K562 (cell line): ENCODE results near the gene PAQR8. TPM values are rescaled to one million over a fixed set of nuclear protein-coding genes. Genes with fewer than 3 reads are reported as not detected.

Experiments used
- CREB1 ChIP-seq, 2 experiments: sonication (generic) in 1 of 2; formaldehyde crosslinking in 1 of 2; IDR thresholded peaks; 2 replicates each; pipeline versions ENCODE4 v1.6.1 to v1.8.0; 2012 to 2022; ENCODE audit warnings: inconsistent platforms in 1 of 2, mild to moderate bottlenecking in 1 of 2, missing genetic modification reagents in 1 of 2, moderate library complexity in 1 of 2
- CREB3L1 ChIP-seq: fragments of 450-650 bp; IDR thresholded peaks from 2 replicates; pipeline ENCODE4 v1.6.1; 2014; ENCODE audit warnings: low read depth, mild to moderate bottlenecking, moderate library complexity, borderline replicate concordance
- CTBP1 ChIP-seq: fragments of 450-650 bp; IDR thresholded peaks from 2 replicates; pipeline ENCODE4 v1.6.1; 2016; ENCODE audit warnings: borderline replicate concordance
- E2F6 ChIP-seq, 2 experiments: IDR thresholded peaks; 2 replicates each; pipeline ENCODE4 v1.6.1; 2011; ENCODE audit warnings: borderline replicate concordance in 1 of 2, control low read depth in 1 of 2, low read depth in 1 of 2, low read length in 1 of 2, mild to moderate bottlenecking in 1 of 2, mixed read lengths in 1 of 2, moderate library complexity in 1 of 2; ENCODE audit not compliant: insufficient read depth in 1 of 2, insufficient read length in 1 of 2, poor library complexity in 1 of 2, severe bottlenecking in 1 of 2; ENCODE audit errors: extremely low read depth in 1 of 2
- GATAD2B ChIP-seq: fragments of 450-650 bp; IDR thresholded peaks from 2 replicates; pipeline ENCODE4 v1.6.1; 2017; ENCODE audit warnings: mild to moderate bottlenecking, borderline replicate concordance
- HMG20A ChIP-seq: fragments of 450-650 bp; formaldehyde crosslinking; conservative IDR thresholded peaks from 2 replicates; pipeline ENCODE4 v1.4.0; 2020; ENCODE audit warnings: mild to moderate bottlenecking, mixed read lengths
- MAZ ChIP-seq, 2 experiments: fragments of 450-650 bp in 1 of 2; sonication (generic) in 1 of 2; formaldehyde crosslinking; IDR thresholded peaks in 1 of 2; conservative IDR thresholded peaks in 1 of 2; 2 replicates each; pipeline versions ENCODE4 v1.4.0 to v1.5.0; 2020; ENCODE audit warnings: mild to moderate bottlenecking in 1 of 2, missing genetic modification reagents in 1 of 2
- PBX2 ChIP-seq, 2 experiments: IDR thresholded peaks in 1 of 2; conservative IDR thresholded peaks in 1 of 2; 2 replicates each; pipeline ENCODE4 v1.6.1; 2016; ENCODE audit warnings: low read depth in 2 of 2, mild to moderate bottlenecking in 1 of 2, missing compliant biosample characterization in 1 of 2, missing genetic modification characterization in 1 of 2, moderate library complexity in 1 of 2
- PHF8 ChIP-seq: fragments of 200-600 bp; sonication (generic); IDR thresholded peaks from 2 replicates; pipeline ENCODE4 v1.6.1; 2012; ENCODE audit warnings: mixed run types, mild to moderate bottlenecking, inconsistent platforms, low read length, moderate library complexity, borderline replicate concordance
- RAD21 ChIP-seq, 2 experiments: fragments of 250-450 bp in 1 of 2; fragments of 450-650 bp in 1 of 2; sonication (Bioruptor Pico) in 1 of 2; formaldehyde crosslinking in 1 of 2; IDR thresholded peaks in 1 of 2; conservative IDR thresholded peaks in 1 of 2; 2 replicates each; pipeline versions ENCODE4 v1.4.0 to v1.8.0; 2020 to 2022; ENCODE audit warnings: mild to moderate bottlenecking in 2 of 2, moderate library complexity in 1 of 2
- RBBP5 ChIP-seq: fragments of 200-600 bp; sonication (generic); IDR thresholded peaks from 2 replicates; pipeline ENCODE4 v1.6.1; 2012; ENCODE audit warnings: borderline replicate concordance, mild to moderate bottlenecking, low read length, control low read depth, inconsistent platforms; ENCODE audit not compliant: insufficient read depth, poor library complexity, severe bottlenecking
- RBFOX2 ChIP-seq: fragments of 200-400 bp; formaldehyde crosslinking; IDR thresholded peaks from 2 replicates; pipeline ENCODE4 v1.6.1; 2017; ENCODE audit warnings: low read depth, mild to moderate bottlenecking, low read length, moderate library complexity
- TEAD4 ChIP-seq, 2 experiments: sonication (generic) in 1 of 2; formaldehyde crosslinking in 1 of 2; IDR thresholded peaks; 2 replicates each; pipeline versions ENCODE4 v1.6.1 to v1.8.0; 2012 to 2022; ENCODE audit warnings: borderline replicate concordance in 1 of 2, inconsistent platforms in 1 of 2, low read length in 1 of 2, mild to moderate bottlenecking in 1 of 2, missing genetic modification reagents in 1 of 2
- ZNF143 ChIP-seq: sonication (generic); formaldehyde crosslinking; IDR thresholded peaks from 2 replicates; pipeline ENCODE4 v1.9.0; 2022; ENCODE audit warnings: mild to moderate bottlenecking, missing genetic modification reagents
- ZNF263 ChIP-seq: sonication (generic); formaldehyde crosslinking; IDR thresholded peaks from 2 replicates; pipeline ENCODE4 v1.8.0; 2022; ENCODE audit warnings: mild to moderate bottlenecking, missing genetic modification reagents, borderline replicate concordance
- ZNF551 ChIP-seq: fragments of 250-450 bp; sonication (Bioruptor Pico); IDR thresholded peaks from 2 replicates; pipeline ENCODE4 v1.5.0; 2021; ENCODE audit warnings: mild to moderate bottlenecking, moderate library complexity
- ZNF740 ChIP-seq, 3 experiments: fragments of 200-800 bp in 1 of 3; sonication (Bioruptor generic) in 1 of 3; sonication (generic) in 1 of 3; formaldehyde crosslinking in 1 of 3; IDR thresholded peaks; 2 replicates each; pipeline versions ENCODE4 v1.6.1 to v1.8.0; 2016 to 2022; ENCODE audit warnings: mild to moderate bottlenecking in 2 of 3, missing compliant biosample characterization in 2 of 3, missing genetic modification characterization in 2 of 3, missing genetic modification reagents in 1 of 3
- polyA plus RNA-seq, 8 experiments: library from polyadenylated mRNA; depleted of rRNA in 4 of 8; stranded (reverse) in 5 of 8; unstranded in 3 of 8; fragments of >200 nt; fragmentation: Nextera tagmentation in 2 of 8; fragmentation: Illumina TruSeq in 1 of 8; extraction: Ambion mirVana in 2 of 8; extraction: Trizol in 1 of 8; gene quantifications; 2 replicates each; pipeline versions ENCODE4 v1.2.1 to v1.2.3, GENCODE V29; 2011 to 2014; ENCODE audit warnings: inconsistent platforms in 1 of 8, missing spikeins in 1 of 8
- total RNA-seq, 7 experiments: library from RNA; depleted of rRNA in 6 of 7; stranded (reverse); fragments of >200 nt in 6 of 7; fragmentation: Illumina TruSeq in 2 of 7; extraction: Trizol in 2 of 7; gene quantifications; 2 replicates each; pipeline versions ENCODE4 v1.2.1 to v1.2.3, GENCODE V29; 2011 to 2021; ENCODE audit warnings: low replicate concordance in 1 of 7

Gene PAQR8
- total and polyA plus RNA-seq, 9 of the 15 experiments (the other 6 are each of a cell fraction or from before 2014, with no cell fraction given) = 1.4 to 10.2 (median 3.5) TPM

GRCh38 chr6:52361945-52362442 lies at the start of gene PAQR8 (continued):
- TF ChIP-seq TEAD4 (IDR thresholded peaks at IDR 0.05; ENCODE audit: low read length) (no peak), TEAD4 (CRISPR knock-in tag; IDR thresholded peaks at IDR 0.05; ENCODE audit: borderline replicate concordance) (peak; percentile 38; the same call in 1 of the 2 replicates), RBBP5 (peak; percentile 58), CTBP1 (peak; percentile 57; the same call in 1 of the 2 replicates), ZNF740 (CRISPR knock-in tag; IDR thresholded peaks at IDR 0.05) (0 out of 2 replicates have a peak, but pooled peaks have one; percentile 17), ZNF740 (tag; IDR thresholded peaks at IDR 0.05) (no peak), CREB1 (IDR thresholded peaks at IDR 0.05) (peak; percentile 37; the same call in 1 of the 2 replicates), CREB1 (CRISPR knock-in tag; IDR thresholded peaks at IDR 0.05) (peak; percentile 48; the same call in 1 of the 2 replicates), MAZ (CRISPR knock-in tag; conservative IDR thresholded peaks at IDR 0.05 in 1 of 2, IDR thresholded peaks at IDR 0.05 in 1 of 2) (peak in 1 of 2 experiments; percentile 65; a peak in 2 of 4 replicates), PBX2 (CRISPR knock-in tag; IDR thresholded peaks at IDR 0.05; ENCODE audit: low read depth) (peak; percentile 27; the same call in 1 of the 2 replicates), PBX2 (tag; conservative IDR thresholded peaks at IDR 0.05; ENCODE audit: low read depth) (0 out of 2 replicates have a peak, but pooled peaks have one; percentile 10), ZNF143 (CRISPR knock-in tag) (no peak), ZNF263 (CRISPR knock-in tag) (no peak), RBFOX2 (peak; percentile 80), PHF8 (peak; percentile 74; the same call in 1 of the 2 replicates), GATAD2B (peak; percentile 96), HMG20A (CRISPR knock-in tag) (no peak), ZNF551 (CRISPR knock-in tag) (no peak), RAD21 (CRISPR knock-in tag; conservative IDR thresholded peaks at IDR 0.05 in 1 of 2, IDR thresholded peaks at IDR 0.05 in 1 of 2) (no peak), E2F6 (IDR thresholded peaks at IDR 0.05; ENCODE audit: borderline replicate concordance in 1 of 2, extremely low read depth in 1 of 2, insufficient read depth in 1 of 2, insufficient read length in 1 of 2, low read depth in 1 of 2, low read length in 1 of 2, poor library complexity in 1 of 2, severe bottlenecking in 1 of 2) (peak; percentile 79 to 98), CREB3L1 (0 out of 2 replicates have a peak, but pooled peaks have one; percentile 24)
